Neural progenitor cell (in vitro differentiated cells): ENCODE measurements around the gene NOS1AP. TPM values are rescaled to one million over a fixed set of nuclear protein-coding genes. Genes with fewer than 3 reads are reported as not detected.

Source experiments
- DNase-seq: peaks from one replicate; pipeline ENCODE4 v3.0.0-alpha.2; 2016; ENCODE audit warnings: low spot score
- H2AFZ ChIP-seq: fragments of 200-600 bp; sonication (generic); replicated peaks from 2 replicates; pipeline ENCODE4 v1.6.1; 2016; ENCODE audit warnings: antibody characterized with exemption
- H3F3A ChIP-seq: fragments of 200-600 bp; sonication (generic); 2 replicates; pipeline ENCODE4 v1.6.1; 2016; ENCODE audit warnings: antibody characterized with exemption, low read depth
- H3K27ac ChIP-seq: fragments of 200-600 bp; sonication (generic); 2 replicates; pipeline ENCODE4 v1.5.1; 2016; ENCODE audit warnings: mild to moderate bottlenecking
- H3K27me3 ChIP-seq: fragments of 200-600 bp; sonication (generic); 2 replicates; pipeline ENCODE4 v1.6.1; 2016; ENCODE audit warnings: mild to moderate bottlenecking, moderate library complexity
- H3K36me3 ChIP-seq: fragments of 200-600 bp; sonication (generic); 2 replicates; pipeline ENCODE4 v1.5.1; 2016
- H3K4me1 ChIP-seq: fragments of 200-600 bp; sonication (generic); 2 replicates; pipeline ENCODE4 v1.6.1; 2016; ENCODE audit warnings: mixed run types
- H3K4me2 ChIP-seq: fragments of 200-600 bp; sonication (generic); 2 replicates; pipeline ENCODE4 v1.6.1; 2016
- H3K4me3 ChIP-seq: fragments of 200-600 bp; sonication (generic); 2 replicates; pipeline ENCODE4 v1.5.1; 2016
- H3K79me2 ChIP-seq: fragments of 200-600 bp; sonication (generic); 2 replicates; pipeline ENCODE4 v1.6.1; 2016; ENCODE audit warnings: low read depth
- H3K9ac ChIP-seq: fragments of 200-600 bp; sonication (generic); 2 replicates; pipeline ENCODE4 v1.6.1; 2016
- H3K9me3 ChIP-seq: fragments of 200-600 bp; sonication (generic); 2 replicates; pipeline ENCODE4 v1.5.1; 2016; ENCODE audit warnings: low read depth
- H4K20me1 ChIP-seq: fragments of 200-600 bp; sonication (generic); 2 replicates; pipeline ENCODE4 v1.6.1; 2016; ENCODE audit warnings: low read depth
- H3K27ac Mint-ChIP-seq: 3 replicates; pipeline ENCODE4 v1.8.0; 2021; ENCODE audit warnings: mixed read lengths
- H3K27me3 Mint-ChIP-seq: 2 replicates; pipeline ENCODE4 v1.8.0; 2022; ENCODE audit warnings: low read depth, mild to moderate bottlenecking, inconsistent platforms, moderate library complexity, mixed read lengths; ENCODE audit not compliant: insufficient read depth
- H3K36me3 Mint-ChIP-seq: 3 replicates; pipeline ENCODE4 v1.8.0; 2021; ENCODE audit warnings: mixed read lengths
- H3K4me1 Mint-ChIP-seq: 3 replicates; pipeline ENCODE4 v1.8.0; 2021; ENCODE audit warnings: mixed read lengths
- H3K4me3 Mint-ChIP-seq: 3 replicates; pipeline ENCODE4 v1.8.0; 2021; ENCODE audit warnings: mild to moderate bottlenecking, moderate library complexity, mixed read lengths
- H3K9me3 Mint-ChIP-seq: 3 replicates; pipeline ENCODE4 v1.8.0; 2020; ENCODE audit warnings: mixed read lengths
- EZH2 ChIP-seq: fragments of 200-600 bp; sonication (generic); IDR thresholded peaks from 2 replicates; pipeline ENCODE4 v1.6.1; 2017; ENCODE audit warnings: antibody characterized with exemption, mild to moderate bottlenecking, moderate library complexity
- EZH2phosphoT487 ChIP-seq: fragments of 200-600 bp; sonication (generic); IDR thresholded peaks from 2 replicates; pipeline ENCODE4 v1.6.1; 2017; ENCODE audit warnings: antibody characterized with exemption
- total RNA-seq: library from RNA; depleted of rRNA; stranded (reverse); fragments of >200 nt; gene quantifications from 2 replicates; pipeline ENCODE4 v1.2.3, GENCODE V29; 2015; ENCODE audit warnings: low replicate concordance
- TF ChIP-seq, protein P1 (sequence below): fragments of 200-600 bp; sonication (generic); IDR thresholded peaks from 2 replicates; pipeline ENCODE4 v1.5.1; 2017; ENCODE audit warnings: antibody characterized with exemption, mild to moderate bottlenecking

Gene NOS1AP
- total RNA-seq, 1 donor from 2014 or later = 2.4 TPM

DNA sequence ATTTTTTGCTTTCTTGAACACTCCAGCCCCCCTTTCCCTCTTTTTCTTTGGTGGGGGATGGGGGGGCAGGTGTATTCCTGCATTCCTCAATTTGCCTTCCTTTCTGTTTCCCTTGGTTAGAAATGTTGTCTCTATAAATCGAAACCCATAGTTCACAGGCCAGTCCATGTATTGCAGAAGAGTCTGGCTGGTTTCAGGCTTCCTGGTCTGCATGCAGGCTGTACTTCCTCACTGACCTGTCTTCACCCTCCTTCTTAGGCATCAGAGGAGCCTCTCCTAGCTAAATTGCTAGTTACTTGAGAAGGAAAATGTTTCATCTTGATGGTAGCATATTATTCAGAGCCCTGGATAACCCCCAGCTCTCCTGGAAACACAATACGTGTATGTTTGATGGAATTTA is 167.1 kb downstream of the NOS1AP start:
- peaks cover 33% of the 10 kb centered on the region for H4K20me1 ChIP-seq
- Mint-ChIP-seq H3K36me3 (peaks cover 2% of the 10 kb centered on the region), H3K9me3 (no peaks in the 10 kb centered on the region), H3K4me3 (no peak overlapping the region), H3K4me1 (peaks cover 77% of the 10 kb centered on the region), H3K27me3 (peaks cover 4% of the 10 kb centered on the region), H3K27ac (peak overlapping the region; percentile 14)
- no peak overlapping the region for H3K4me2 ChIP-seq
- no peaks in the 10 kb centered on the region for H3K36me3 ChIP-seq
- H3F3A ChIP-seq = no peaks in the 10 kb centered on the region
- no peak overlapping the region for H3K4me3 ChIP-seq
- peaks cover 18% of the 10 kb centered on the region for H3K4me1 ChIP-seq
- TF ChIP-seq, protein P1, sequence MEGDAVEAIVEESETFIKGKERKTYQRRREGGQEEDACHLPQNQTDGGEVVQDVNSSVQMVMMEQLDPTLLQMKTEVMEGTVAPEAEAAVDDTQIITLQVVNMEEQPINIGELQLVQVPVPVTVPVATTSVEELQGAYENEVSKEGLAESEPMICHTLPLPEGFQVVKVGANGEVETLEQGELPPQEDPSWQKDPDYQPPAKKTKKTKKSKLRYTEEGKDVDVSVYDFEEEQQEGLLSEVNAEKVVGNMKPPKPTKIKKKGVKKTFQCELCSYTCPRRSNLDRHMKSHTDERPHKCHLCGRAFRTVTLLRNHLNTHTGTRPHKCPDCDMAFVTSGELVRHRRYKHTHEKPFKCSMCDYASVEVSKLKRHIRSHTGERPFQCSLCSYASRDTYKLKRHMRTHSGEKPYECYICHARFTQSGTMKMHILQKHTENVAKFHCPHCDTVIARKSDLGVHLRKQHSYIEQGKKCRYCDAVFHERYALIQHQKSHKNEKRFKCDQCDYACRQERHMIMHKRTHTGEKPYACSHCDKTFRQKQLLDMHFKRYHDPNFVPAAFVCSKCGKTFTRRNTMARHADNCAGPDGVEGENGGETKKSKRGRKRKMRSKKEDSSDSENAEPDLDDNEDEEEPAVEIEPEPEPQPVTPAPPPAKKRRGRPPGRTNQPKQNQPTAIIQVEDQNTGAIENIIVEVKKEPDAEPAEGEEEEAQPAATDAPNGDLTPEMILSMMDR = no peak
- TF ChIP-seq EZH2 (no peak), EZH2phosphoT487 (no peak)
- no peak for DNase-seq
- H3K27ac ChIP-seq = no peak overlapping the region
- no peaks in the 10 kb centered on the region for H3K9me3 ChIP-seq
- no peaks in the 10 kb centered on the region for H3K27me3 ChIP-seq
- H3K9ac ChIP-seq = no peak overlapping the region
- H2AFZ ChIP-seq = no peak overlapping the region
- H3K79me2 ChIP-seq = peaks cover 2% of the 10 kb centered on the region

DNA sequence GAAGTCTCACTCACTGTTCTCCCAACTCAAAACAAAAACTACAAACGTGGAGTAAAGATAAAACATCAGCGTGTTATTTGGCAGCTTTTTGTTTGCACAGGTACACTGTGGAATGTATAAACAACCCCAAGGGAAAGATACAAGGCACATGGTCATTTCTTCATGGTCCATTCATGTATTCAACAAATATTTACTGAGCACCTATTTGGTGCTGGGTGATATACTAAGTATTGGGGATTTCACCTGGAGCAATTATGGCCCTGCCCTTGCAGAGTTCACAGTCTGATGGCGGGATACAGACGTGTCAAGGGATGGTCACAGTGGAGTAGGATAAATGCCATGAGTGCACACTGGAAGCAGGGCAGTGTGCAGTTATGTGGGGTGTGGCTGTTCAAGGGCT is 171.1 kb downstream of the NOS1AP start:
- Mint-ChIP-seq H3K27ac (no peak overlapping the region), H3K27me3 (peaks cover 2% of the 10 kb centered on the region), H3K4me1 (peaks cover 48% of the 10 kb centered on the region), H3K9me3 (peaks cover 7% of the 10 kb centered on the region), H3K4me3 (no peak overlapping the region), H3K36me3 (peaks cover 17% of the 10 kb centered on the region)
- peaks cover 7% of the 10 kb centered on the region for H3K4me1 ChIP-seq
- TF ChIP-seq EZH2 (no peak), EZH2phosphoT487 (no peak)
- TF ChIP-seq, protein P1 = no peak
- H3K4me2 ChIP-seq = no peak overlapping the region
- H3K79me2 ChIP-seq = no peaks in the 10 kb centered on the region
- H3K9me3 ChIP-seq = no peaks in the 10 kb centered on the region
- no peak overlapping the region for H3K9ac ChIP-seq
- H4K20me1 ChIP-seq = peaks cover 15% of the 10 kb centered on the region
- H3K27me3 ChIP-seq = no peaks in the 10 kb centered on the region
- DNase-seq = no peak
- no peaks in the 10 kb centered on the region for H3F3A ChIP-seq
- H2AFZ ChIP-seq = no peak overlapping the region
- no peak overlapping the region for H3K27ac ChIP-seq
- no peak overlapping the region for H3K4me3 ChIP-seq
- H3K36me3 ChIP-seq = no peaks in the 10 kb centered on the region

DNA sequence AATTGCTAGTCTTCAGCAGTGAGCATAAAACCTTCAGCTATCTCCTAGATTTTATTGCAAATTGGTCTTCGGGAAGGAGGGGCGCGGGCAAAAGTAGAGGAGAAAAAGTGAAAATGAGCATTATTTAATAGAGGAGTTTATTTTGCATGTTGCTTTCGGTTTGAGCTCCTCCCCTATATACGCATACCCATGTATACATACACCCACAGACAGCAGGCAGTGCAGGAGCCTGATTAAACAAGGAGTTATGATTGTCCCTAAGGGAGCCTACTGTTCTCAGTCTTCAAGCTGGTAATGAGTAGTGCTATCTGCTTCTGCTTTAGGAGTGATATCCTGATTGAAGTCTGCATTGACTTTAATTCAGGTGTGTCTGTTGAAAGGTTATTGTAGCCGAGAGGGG is 173.3 kb downstream of the NOS1AP start:
- Histone ChIP-seq H3K4me3 (no peak overlapping the region), H3K27me3 (no peaks in the 10 kb centered on the region), H3K27ac (no peak overlapping the region), H4K20me1 (no peaks in the 10 kb centered on the region), H2AFZ (no peak overlapping the region), H3K4me2 (no peak overlapping the region), H3K9ac (no peak overlapping the region), H3K9me3 (no peaks in the 10 kb centered on the region), H3F3A (no peaks in the 10 kb centered on the region), H3K79me2 (no peaks in the 10 kb centered on the region), H3K36me3 (no peaks in the 10 kb centered on the region), H3K4me1 (peaks cover 6% of the 10 kb centered on the region)
- Mint-ChIP-seq H3K27me3 (peaks cover 3% of the 10 kb centered on the region), H3K27ac (peak overlapping the region; percentile 58), H3K4me1 (peaks cover 46% of the 10 kb centered on the region), H3K36me3 (peaks cover 23% of the 10 kb centered on the region), H3K9me3 (peaks cover 12% of the 10 kb centered on the region), H3K4me3 (no peak overlapping the region)
- TF ChIP-seq EZH2 (no peak), EZH2phosphoT487 (no peak)
- TF ChIP-seq, protein P1 = no peak
- no peak for DNase-seq
